ENCODE data around the gene MACF1.

GRCh38 chr1:39196244-39197215 lies 8.0 kb upstream of the MACF1 start:
- no peak for TF ChIP-seq CTCF (conservative IDR thresholded peaks at IDR 0.05; ENCODE audit: low read depth, low read length)
- TF ChIP-seq EZH2phosphoT487 (IDR thresholded peaks at IDR 0.05; ENCODE audit: borderline replicate concordance, low read length), result no peak
- no peak for TF ChIP-seq EZH2 (IDR thresholded peaks at IDR 0.05; ENCODE audit: low read length, unreplicated experiment)

Data from PC-3 (cell line).